22Rv1 (cell line): ENCODE data around the gene PRUNE1.

Experiments
- H3K27ac ChIP-seq: fragments of 450-650 bp; 2 replicates; pipeline ENCODE4 v1.5.1; 2017
- ZFX ChIP-seq: fragments of 450-650 bp; IDR thresholded peaks from 2 replicates; pipeline ENCODE4 v1.6.1; 2017; ENCODE audit warnings: antibody characterized with exemption, borderline replicate concordance
- TF ChIP-seq, protein P1 (sequence below): fragments of 450-650 bp; IDR thresholded peaks from 2 replicates; pipeline ENCODE4 v1.5.1; 2017; ENCODE audit warnings: mild to moderate bottlenecking

PRUNE1 gene

DNA sequence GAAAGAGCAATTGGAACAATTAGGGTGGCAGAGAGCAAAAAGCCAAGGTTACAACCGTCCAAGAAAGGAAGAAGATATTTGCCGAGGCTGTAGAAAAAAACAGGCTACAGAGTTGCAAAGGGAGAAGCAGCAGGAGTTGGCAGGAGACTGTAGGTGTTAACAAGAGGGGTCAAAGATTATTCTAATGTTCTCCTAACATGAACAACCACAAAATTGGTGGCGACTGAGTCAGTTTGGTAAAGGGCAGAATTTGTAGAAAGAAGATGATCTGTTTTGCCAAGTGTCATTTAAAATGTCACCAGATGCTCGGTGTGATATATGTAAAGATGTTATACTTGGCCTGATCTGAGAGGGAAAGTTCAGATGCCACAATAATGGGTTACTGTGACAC lies 401 bp upstream of the PRUNE1 start:
- H3K27ac ChIP-seq, result peak overlapping the region; percentile 84
- TF ChIP-seq, protein P1, sequence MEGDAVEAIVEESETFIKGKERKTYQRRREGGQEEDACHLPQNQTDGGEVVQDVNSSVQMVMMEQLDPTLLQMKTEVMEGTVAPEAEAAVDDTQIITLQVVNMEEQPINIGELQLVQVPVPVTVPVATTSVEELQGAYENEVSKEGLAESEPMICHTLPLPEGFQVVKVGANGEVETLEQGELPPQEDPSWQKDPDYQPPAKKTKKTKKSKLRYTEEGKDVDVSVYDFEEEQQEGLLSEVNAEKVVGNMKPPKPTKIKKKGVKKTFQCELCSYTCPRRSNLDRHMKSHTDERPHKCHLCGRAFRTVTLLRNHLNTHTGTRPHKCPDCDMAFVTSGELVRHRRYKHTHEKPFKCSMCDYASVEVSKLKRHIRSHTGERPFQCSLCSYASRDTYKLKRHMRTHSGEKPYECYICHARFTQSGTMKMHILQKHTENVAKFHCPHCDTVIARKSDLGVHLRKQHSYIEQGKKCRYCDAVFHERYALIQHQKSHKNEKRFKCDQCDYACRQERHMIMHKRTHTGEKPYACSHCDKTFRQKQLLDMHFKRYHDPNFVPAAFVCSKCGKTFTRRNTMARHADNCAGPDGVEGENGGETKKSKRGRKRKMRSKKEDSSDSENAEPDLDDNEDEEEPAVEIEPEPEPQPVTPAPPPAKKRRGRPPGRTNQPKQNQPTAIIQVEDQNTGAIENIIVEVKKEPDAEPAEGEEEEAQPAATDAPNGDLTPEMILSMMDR, result no peak
- TF ChIP-seq ZFX, result no peak

DNA sequence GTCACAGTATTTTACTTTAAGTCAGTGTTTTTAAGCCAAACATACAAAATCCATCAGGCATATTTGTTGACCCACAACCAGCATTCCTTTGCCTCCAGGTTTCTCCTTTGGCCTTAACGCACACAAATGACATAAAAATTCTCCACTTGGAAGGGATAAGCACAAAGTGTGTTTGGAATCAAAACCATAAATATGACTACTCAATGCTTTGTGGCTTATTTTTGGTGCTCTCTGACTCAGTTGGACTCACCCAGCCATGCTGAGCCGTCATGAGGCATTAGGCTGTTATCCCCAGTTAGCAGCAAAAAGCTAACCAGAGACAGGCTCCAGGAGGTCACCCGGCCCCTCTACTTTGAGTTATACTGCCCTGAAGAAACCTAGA lies 948 bp downstream of the PRUNE1 start:
- H3K27ac ChIP-seq, result peak overlapping the region; percentile 84

DNA sequence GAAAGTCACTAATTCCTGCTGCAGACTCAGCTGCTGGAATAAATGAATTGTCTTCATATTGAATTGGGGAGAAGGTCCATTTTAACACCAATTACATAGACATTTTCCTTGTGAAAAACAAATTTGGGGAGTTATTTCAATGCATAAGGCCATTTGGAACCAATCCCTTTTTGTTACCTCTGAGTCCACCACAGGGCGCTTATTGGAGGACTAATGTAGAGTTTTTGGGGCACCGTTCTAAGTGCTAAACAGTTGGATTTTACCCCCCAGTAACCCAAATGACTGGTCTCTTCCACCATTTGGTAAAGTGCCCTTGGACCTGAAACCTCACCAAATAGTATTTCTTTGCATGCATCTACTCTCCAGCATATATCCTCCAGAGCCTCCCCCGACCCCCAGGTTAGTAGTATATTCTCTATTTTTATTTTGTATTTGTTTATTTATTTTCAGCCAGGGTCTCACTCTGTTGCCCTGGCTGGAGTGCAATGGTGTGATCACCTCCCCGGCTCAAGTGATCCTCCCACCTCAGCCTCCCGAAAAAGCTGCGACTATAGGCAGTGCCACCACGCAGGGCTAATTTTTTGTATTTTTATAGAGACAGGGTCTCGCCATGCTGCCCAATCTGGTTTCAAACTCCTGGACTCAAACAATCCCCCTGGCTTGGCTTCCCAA lies 1.6 kb downstream of the PRUNE1 start:
- H3K27ac ChIP-seq, result peak overlapping the region; percentile 84; the same call in 1 of the 2 replicates
- TF ChIP-seq ZFX, result no peak
- TF ChIP-seq, protein P1, result no peak

More for the DNA sequence above, 948 bp downstream of the PRUNE1 start:
- TF ChIP-seq, protein P1, result no peak

DNA sequence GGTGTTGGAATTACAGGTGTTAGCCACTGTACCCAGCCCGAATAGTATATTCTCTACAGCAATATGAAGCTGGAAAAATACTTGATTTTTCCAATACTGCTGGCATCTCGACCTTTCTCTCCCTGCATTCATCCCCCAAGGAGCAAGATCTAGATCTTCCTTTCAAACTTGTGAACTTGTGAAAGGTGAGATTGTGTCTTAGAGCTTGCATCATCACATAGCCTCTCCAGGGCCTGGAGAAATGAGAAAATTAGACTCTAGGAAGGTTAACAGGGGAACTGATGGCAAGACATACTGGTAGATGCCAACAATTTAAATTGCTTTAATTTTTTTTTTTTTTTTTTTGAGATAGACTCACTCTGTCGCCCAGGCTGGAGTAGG lies 2.1 kb downstream of the PRUNE1 start:
- no peak overlapping the region for H3K27ac ChIP-seq
- TF ChIP-seq, protein P1, result no peak
- TF ChIP-seq ZFX, result no peak

DNA sequence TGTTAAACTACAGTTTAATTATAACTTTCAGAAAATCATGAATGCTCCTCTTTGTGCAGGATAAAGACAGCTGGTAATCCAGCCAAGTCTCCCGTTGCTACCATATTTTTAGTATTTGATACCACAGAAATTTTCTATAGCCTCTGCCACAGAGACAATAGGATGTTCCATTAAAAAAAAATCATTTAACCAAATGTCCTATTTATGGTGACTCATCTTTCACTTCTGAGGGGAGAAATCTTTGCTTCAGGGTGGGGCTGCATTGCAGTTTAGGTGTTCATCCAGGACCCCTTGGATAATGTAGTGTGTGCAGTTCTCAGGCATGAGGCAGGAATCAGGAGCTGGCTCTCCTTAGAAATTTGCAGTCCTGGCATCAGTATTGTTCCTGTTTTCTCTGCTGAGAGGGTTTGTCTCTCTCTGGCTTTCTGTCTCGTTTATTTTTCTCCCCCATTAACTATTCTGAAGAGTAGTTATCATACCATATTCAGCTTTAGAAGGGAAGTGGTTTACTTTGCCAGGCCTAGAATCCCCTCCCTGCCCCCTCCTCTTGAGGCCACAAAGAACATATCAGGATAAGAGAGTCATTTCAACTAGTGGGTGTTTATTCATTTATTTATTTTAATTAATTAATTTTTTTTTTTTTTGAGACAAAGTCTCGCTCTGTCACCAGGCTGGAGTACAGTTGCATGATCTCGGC lies 3.1 kb downstream of the PRUNE1 start:
- TF ChIP-seq, protein P1, result no peak
- TF ChIP-seq ZFX, result no peak
- no peak overlapping the region for H3K27ac ChIP-seq

DNA sequence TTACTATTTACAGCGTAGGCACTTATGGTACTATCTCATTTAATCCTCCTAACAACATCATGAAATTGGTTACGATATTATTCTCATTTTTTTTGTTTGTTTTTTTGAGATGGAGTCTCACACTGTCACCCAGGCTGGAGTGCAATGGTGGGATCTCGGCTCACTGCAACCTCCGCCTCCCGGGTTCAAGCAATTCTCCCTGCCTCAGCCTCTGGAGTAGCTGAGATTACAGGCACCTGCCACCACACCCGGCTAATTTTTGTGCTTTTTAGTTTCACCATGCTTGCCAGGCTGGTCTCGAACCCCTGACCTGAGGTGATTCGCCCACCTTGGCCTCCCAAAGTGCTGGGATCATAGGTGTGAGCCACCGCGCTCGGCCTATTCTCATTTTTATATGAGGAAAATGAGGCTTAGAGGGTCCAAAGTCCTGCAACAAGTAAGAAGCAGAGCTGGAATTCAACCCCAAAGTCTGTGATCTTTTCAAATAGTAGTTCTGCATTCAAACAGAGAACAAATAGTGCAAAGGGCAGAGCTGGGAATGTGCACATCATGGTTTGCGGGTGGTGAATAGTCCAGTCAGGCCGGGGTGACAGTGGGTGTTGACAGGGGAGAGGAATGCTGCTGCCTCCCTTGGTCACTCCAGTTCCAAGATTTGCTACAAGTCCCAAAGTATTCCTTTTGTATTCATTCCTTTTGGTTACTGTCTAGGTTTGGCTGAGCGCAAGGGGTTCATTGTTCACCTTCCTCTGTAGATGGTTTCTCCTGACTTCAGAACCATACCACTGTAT lies 4.6 kb downstream of the PRUNE1 start:
- TF ChIP-seq, protein P1, result no peak
- TF ChIP-seq ZFX, result no peak
- H3K27ac ChIP-seq, result no peak overlapping the region

DNA sequence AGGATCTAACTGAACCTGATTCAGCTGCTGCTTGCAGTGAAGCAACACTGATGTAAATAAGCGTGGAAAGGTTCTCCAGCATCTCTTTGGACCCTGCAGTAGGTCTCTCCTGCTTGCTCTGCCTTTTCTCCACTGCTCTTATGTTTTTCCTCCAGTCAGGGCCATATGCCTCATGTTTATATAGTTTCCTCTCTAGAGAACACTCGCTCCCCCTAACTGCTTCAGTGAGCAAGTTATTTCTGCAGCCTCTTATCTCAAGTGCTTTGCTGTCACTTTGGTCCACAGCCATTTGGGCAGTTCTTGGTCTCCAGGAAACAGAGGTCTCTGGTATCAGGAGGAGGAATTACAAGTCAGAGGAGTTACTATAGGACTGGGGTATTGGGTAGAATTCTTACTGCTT lies 5.3 kb downstream of the PRUNE1 start:
- TF ChIP-seq, protein P1, result no peak
- TF ChIP-seq ZFX, result no peak

More for the DNA sequence above, 5.3 kb downstream of the PRUNE1 start:
- no peak overlapping the region for H3K27ac ChIP-seq
